ENCODE measurements around the gene IRF5. TPM values are rescaled to one million over a fixed set of nuclear protein-coding genes. Genes with fewer than 3 reads are reported as not detected.
A peak's percentile ranks its signal among the peaks of the same experiment; 100 is the strongest.

IRF5 gene
- total RNA-seq, 4 donors from 2014 or later, result 7.6 to 14.5 (median 8.6) TPM

- intact Hi-C loops (cut with DNase I), result no loop called here
- Histone ChIP-seq H3K4me1 (no peaks in the 10 kb centered on the region), H3K27ac (replicated peaks in 1 of 4) (no peak overlapping the region), H3K9me3 (no peaks in the 10 kb centered on the region), H3K4me3 (no peak overlapping the region), H3K36me3 (peaks cover 0 to 13% (median 2%) of the 10 kb centered on the region in 4 donors), H3K27me3 (peaks cover 0 to 7% (median 0%) of the 10 kb centered on the region in 4 donors)
- DNase-seq (ENCODE audit: extremely low spot score), result peak; percentile 77
- WGBS, result 91% methylated on average over 4 of the region's 22 CpGs
- TF ChIP-seq POLR2AphosphoS5 (IDR thresholded peaks at IDR 0.05) (no peak), CTCF (IDR thresholded peaks at IDR 0.05) (no peak), EP300 (IDR thresholded peaks at IDR 0.05) (no peak), POLR2A (IDR thresholded peaks at IDR 0.05; ENCODE audit: low read depth) (no peak)
These were observed 9.5 kb downstream of the IRF5 start for GRCh38 chr7:128946936-128947830.

DNA sequence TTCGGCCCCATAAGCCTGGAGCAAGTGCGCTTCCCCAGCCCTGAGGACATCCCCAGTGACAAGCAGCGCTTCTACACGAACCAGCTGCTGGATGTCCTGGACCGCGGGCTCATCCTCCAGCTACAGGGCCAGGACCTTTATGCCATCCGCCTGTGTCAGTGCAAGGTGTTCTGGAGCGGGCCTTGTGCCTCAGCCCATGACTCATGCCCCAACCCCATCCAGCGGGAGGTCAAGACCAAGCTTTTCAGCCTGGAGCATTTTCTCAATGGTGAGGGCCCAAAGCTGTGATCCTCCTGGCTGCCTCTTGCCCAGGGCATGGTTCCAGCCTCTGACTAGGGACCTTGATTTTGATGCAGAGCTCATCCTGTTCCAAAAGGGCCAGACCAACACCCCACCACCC lies 10.1 kb downstream of the IRF5 start:
- H3K27ac ChIP-seq (replicated peaks in 1 of 4), result no peak overlapping the region
- H3K4me1 ChIP-seq, result no peaks in the 10 kb centered on the region
- no peak for DNase-seq (ENCODE audit: extremely low spot score)
- H3K36me3 ChIP-seq, result peaks cover 0 to 19% (median 5%) of the 10 kb centered on the region in 4 donors
- no peaks in the 10 kb centered on the region for H3K9me3 ChIP-seq
- 77% methylated on average over 3 of the region's 9 CpGs for WGBS
- H3K27me3 ChIP-seq, result peaks cover 0 to 7% (median 0%) of the 10 kb centered on the region in 4 donors
- intact Hi-C loops (cut with DNase I), result no loop called here
- H3K4me3 ChIP-seq, result no peak overlapping the region
- TF ChIP-seq CTCF (IDR thresholded peaks at IDR 0.05) (no peak), POLR2AphosphoS5 (IDR thresholded peaks at IDR 0.05) (no peak), EP300 (IDR thresholded peaks at IDR 0.05) (no peak), POLR2A (IDR thresholded peaks at IDR 0.05; ENCODE audit: low read depth) (no peak)

GRCh38 chr7:128948312-128948973 lies 10.7 kb downstream of the IRF5 start:
- Histone ChIP-seq H3K4me3 (no peak overlapping the region), H3K4me1 (no peaks in the 10 kb centered on the region), H3K9me3 (no peaks in the 10 kb centered on the region), H3K27ac (replicated peaks in 1 of 4) (no peak overlapping the region), H3K36me3 (peaks cover 0 to 24% (median 10%) of the 10 kb centered on the region in 4 donors), H3K27me3 (peaks cover 0 to 7% (median 0%) of the 10 kb centered on the region in 4 donors)
- DNase-seq (ENCODE audit: extremely low spot score), result no peak
- WGBS, result 84% methylated on average over 7 of the region's 12 CpGs
- intact Hi-C loops (cut with DNase I), result no loop called here
- no peak for TF ChIP-seq CTCF (IDR thresholded peaks at IDR 0.05)
- TF ChIP-seq POLR2AphosphoS5 (IDR thresholded peaks at IDR 0.05), result no peak
- no peak for TF ChIP-seq POLR2A (IDR thresholded peaks at IDR 0.05; ENCODE audit: low read depth)
- TF ChIP-seq EP300 (IDR thresholded peaks at IDR 0.05), result no peak

- Histone ChIP-seq H3K4me1 (no peaks in the 10 kb centered on the region), H3K9me3 (no peaks in the 10 kb centered on the region), H3K4me3 (no peak overlapping the region), H3K27ac (replicated peaks in 1 of 4) (no peak overlapping the region), H3K36me3 (peaks cover 0 to 32% (median 17%) of the 10 kb centered on the region in 4 donors), H3K27me3 (peaks cover 0 to 7% (median 0%) of the 10 kb centered on the region in 4 donors)
- DNase-seq (ENCODE audit: extremely low spot score), result peak; percentile 91
- TF ChIP-seq CTCF (IDR thresholded peaks at IDR 0.05), result no peak
- WGBS, result 89% methylated on average over 4 of the region's 4 CpGs
- intact Hi-C loops (cut with DNase I), result no loop called here
These were observed 11.4 kb downstream of the IRF5 start for GRCh38 chr7:128948976-128949760.
